ENCODE data around the gene ABHD15. TPM values are rescaled to one million over a fixed set of nuclear protein-coding genes. Genes with fewer than 3 reads are reported as not detected.

ABHD15 gene
- polyA plus RNA-seq, 2 of the 4 experiments (the other 2 are of a cell fraction) = 13.5 to 15.8 TPM

DNA sequence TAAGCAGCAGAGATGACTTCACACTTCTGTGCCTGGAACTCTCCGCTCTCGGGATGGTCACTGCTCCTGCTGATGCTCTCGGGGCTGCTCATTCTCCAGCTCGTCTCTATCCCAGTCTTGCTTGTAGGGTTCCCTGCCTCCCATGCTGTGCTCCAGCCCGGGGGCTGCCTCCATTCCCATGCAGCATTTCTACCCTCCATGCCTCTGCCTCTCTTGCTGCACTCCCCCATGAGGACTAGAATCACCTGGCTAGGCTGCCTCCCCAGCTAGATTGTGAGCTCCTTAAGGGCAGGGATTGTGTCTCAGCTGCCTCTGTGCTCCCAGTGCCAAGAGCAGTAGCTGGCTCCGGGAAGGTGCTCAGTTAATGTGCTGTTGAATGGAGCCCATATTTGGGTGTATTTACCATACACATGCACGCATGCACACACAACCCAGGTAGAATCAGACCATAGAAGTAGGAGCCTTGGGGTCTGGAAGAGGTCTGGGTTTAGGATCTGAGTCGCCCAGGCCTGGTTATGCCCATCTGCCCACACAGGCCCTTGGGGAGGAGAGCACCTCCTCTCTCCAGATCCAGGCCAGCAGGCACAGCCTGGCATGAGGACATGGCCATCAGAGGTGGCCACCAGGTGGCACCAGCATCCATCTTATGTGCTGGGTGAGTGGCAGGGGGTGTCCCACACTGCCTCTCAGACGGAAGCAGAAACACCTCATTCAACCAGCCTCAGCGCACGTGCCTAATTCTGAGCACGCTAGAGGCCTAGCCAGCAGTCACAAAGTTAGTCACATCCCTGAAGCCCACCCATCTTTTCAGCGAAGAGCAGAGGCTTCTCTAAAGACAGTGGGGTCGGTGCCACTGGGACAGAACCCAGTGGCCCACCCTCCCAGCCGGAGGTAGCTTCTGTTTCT lies 13.3 kb upstream of the ABHD15 start (continued):
- TF ChIP-seq HOXB13 (CRISPR knock-in tag; IDR thresholded peaks at IDR 0.05; ENCODE audit: low read depth) = 0 out of 2 replicates have a peak, but pooled peaks have one; percentile 28
- TF ChIP-seq TFCP2L1 (CRISPR knock-in tag; IDR thresholded peaks at IDR 0.05) = no peak
- no peak for TF ChIP-seq FOSL2 (IDR thresholded peaks at IDR 0.05)
- no peak for TF ChIP-seq FOSL2 (CRISPR knock-in tag; IDR thresholded peaks at IDR 0.05)
- no peak for TF ChIP-seq MAFK (IDR thresholded peaks at IDR 0.05; ENCODE audit: partially characterized antibody)
- TF ChIP-seq MAZ (IDR thresholded peaks at IDR 0.05; ENCODE audit: borderline replicate concordance, low read depth, low read length) = no peak
- 0 out of 2 replicates have a peak, but pooled peaks have one; percentile 2 for TF ChIP-seq NFE2L2 (conservative IDR thresholded peaks at IDR 0.05; ENCODE audit: low read length)
- no peak for TF ChIP-seq FOSB (CRISPR knock-in tag; IDR thresholded peaks at IDR 0.05)
- TF ChIP-seq ZC3H11A (IDR thresholded peaks at IDR 0.05) = no peak
- TF ChIP-seq, protein P1, sequence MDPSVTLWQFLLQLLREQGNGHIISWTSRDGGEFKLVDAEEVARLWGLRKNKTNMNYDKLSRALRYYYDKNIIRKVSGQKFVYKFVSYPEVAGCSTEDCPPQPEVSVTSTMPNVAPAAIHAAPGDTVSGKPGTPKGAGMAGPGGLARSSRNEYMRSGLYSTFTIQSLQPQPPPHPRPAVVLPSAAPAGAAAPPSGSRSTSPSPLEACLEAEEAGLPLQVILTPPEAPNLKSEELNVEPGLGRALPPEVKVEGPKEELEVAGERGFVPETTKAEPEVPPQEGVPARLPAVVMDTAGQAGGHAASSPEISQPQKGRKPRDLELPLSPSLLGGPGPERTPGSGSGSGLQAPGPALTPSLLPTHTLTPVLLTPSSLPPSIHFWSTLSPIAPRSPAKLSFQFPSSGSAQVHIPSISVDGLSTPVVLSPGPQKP (IDR thresholded peaks at IDR 0.05; ENCODE audit: low read depth, low read length) = no peak
- TF ChIP-seq, protein P2, sequence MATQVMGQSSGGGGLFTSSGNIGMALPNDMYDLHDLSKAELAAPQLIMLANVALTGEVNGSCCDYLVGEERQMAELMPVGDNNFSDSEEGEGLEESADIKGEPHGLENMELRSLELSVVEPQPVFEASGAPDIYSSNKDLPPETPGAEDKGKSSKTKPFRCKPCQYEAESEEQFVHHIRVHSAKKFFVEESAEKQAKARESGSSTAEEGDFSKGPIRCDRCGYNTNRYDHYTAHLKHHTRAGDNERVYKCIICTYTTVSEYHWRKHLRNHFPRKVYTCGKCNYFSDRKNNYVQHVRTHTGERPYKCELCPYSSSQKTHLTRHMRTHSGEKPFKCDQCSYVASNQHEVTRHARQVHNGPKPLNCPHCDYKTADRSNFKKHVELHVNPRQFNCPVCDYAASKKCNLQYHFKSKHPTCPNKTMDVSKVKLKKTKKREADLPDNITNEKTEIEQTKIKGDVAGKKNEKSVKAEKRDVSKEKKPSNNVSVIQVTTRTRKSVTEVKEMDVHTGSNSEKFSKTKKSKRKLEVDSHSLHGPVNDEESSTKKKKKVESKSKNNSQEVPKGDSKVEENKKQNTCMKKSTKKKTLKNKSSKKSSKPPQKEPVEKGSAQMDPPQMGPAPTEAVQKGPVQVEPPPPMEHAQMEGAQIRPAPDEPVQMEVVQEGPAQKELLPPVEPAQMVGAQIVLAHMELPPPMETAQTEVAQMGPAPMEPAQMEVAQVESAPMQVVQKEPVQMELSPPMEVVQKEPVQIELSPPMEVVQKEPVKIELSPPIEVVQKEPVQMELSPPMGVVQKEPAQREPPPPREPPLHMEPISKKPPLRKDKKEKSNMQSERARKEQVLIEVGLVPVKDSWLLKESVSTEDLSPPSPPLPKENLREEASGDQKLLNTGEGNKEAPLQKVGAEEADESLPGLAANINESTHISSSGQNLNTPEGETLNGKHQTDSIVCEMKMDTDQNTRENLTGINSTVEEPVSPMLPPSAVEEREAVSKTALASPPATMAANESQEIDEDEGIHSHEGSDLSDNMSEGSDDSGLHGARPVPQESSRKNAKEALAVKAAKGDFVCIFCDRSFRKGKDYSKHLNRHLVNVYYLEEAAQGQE (IDR thresholded peaks at IDR 0.05) = no peak
- TF ChIP-seq KDM1A (IDR thresholded peaks at IDR 0.05; ENCODE audit: low read depth) = no peak
- no peak for TF ChIP-seq NR3C1 (IDR thresholded peaks at IDR 0.05)
- TF ChIP-seq, protein P3, sequence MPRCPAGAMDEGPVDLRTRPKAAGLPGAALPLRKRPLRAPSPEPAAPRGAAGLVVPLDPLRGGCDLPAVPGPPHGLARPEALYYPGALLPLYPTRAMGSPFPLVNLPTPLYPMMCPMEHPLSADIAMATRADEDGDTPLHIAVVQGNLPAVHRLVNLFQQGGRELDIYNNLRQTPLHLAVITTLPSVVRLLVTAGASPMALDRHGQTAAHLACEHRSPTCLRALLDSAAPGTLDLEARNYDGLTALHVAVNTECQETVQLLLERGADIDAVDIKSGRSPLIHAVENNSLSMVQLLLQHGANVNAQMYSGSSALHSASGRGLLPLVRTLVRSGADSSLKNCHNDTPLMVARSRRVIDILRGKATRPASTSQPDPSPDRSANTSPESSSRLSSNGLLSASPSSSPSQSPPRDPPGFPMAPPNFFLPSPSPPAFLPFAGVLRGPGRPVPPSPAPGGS (IDR thresholded peaks at IDR 0.05) = no peak
- TF ChIP-seq NPAS2 (CRISPR knock-in tag; IDR thresholded peaks at IDR 0.05; ENCODE audit: borderline replicate concordance) = 0 out of 2 replicates have a peak, but pooled peaks have one; percentile 10
- TF ChIP-seq CHD4 (IDR thresholded peaks at IDR 0.05; ENCODE audit: borderline replicate concordance) = no peak
- no peak for TF ChIP-seq RCOR1 (IDR thresholded peaks at IDR 0.05; ENCODE audit: low read depth, low read length)
- no peak for TF ChIP-seq EHF (CRISPR knock-in tag; IDR thresholded peaks at IDR 0.05)
- TF ChIP-seq, protein P4, sequence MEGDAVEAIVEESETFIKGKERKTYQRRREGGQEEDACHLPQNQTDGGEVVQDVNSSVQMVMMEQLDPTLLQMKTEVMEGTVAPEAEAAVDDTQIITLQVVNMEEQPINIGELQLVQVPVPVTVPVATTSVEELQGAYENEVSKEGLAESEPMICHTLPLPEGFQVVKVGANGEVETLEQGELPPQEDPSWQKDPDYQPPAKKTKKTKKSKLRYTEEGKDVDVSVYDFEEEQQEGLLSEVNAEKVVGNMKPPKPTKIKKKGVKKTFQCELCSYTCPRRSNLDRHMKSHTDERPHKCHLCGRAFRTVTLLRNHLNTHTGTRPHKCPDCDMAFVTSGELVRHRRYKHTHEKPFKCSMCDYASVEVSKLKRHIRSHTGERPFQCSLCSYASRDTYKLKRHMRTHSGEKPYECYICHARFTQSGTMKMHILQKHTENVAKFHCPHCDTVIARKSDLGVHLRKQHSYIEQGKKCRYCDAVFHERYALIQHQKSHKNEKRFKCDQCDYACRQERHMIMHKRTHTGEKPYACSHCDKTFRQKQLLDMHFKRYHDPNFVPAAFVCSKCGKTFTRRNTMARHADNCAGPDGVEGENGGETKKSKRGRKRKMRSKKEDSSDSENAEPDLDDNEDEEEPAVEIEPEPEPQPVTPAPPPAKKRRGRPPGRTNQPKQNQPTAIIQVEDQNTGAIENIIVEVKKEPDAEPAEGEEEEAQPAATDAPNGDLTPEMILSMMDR (IDR thresholded peaks at IDR 0.05) = peak; percentile 98
- peak; percentile 43; the same call in 1 of the 2 replicates for TF ChIP-seq HOXB5 (CRISPR knock-in tag; IDR thresholded peaks at IDR 0.05)
- TF ChIP-seq, protein P5, sequence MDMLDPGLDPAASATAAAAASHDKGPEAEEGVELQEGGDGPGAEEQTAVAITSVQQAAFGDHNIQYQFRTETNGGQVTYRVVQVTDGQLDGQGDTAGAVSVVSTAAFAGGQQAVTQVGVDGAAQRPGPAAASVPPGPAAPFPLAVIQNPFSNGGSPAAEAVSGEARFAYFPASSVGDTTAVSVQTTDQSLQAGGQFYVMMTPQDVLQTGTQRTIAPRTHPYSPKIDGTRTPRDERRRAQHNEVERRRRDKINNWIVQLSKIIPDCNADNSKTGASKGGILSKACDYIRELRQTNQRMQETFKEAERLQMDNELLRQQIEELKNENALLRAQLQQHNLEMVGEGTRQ (IDR thresholded peaks at IDR 0.05) = peak; percentile 70
- TF ChIP-seq, protein P6, sequence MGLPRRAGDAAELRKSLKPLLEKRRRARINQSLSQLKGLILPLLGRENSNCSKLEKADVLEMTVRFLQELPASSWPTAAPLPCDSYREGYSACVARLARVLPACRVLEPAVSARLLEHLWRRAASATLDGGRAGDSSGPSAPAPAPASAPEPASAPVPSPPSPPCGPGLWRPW (IDR thresholded peaks at IDR 0.05) = no peak
- TF ChIP-seq GATA3 (IDR thresholded peaks at IDR 0.05; ENCODE audit: borderline replicate concordance) = no peak
- no peak for TF ChIP-seq POLR2AphosphoS2 (conservative IDR thresholded peaks at IDR 0.05; ENCODE audit: low read length)
- no peak for TF ChIP-seq JUNB (IDR thresholded peaks at IDR 0.05)
- TF ChIP-seq HEYL (CRISPR knock-in tag; IDR thresholded peaks at IDR 0.05) = 0 out of 2 replicates have a peak, but pooled peaks have one; percentile 65
- TF ChIP-seq ZSCAN20 (CRISPR knock-in tag; IDR thresholded peaks at IDR 0.05) = no peak

All from A549 (cell line).